HepG2 (cell line): ENCODE results near the gene CACNA2D3. TPM values are rescaled to one million over a fixed set of nuclear protein-coding genes. Genes with fewer than 3 reads are reported as not detected.

ENCODE experiments used
- ARID3A ChIP-seq: IDR thresholded peaks from 2 replicates; pipeline ENCODE4 v1.6.1; 2012; ENCODE audit warnings: low read depth, low read length, improper control_type of control experiment
- HMG20B ChIP-seq: conservative IDR thresholded peaks from 2 replicates; pipeline ENCODE4 v1.6.1; 2016; ENCODE audit warnings: missing genetic modification reagents, missing compliant biosample characterization
- HOMEZ ChIP-seq: IDR thresholded peaks from 2 replicates; pipeline ENCODE4 v1.6.1; 2016; ENCODE audit warnings: low read depth
- KLF11 ChIP-seq: IDR thresholded peaks from 2 replicates; pipeline ENCODE4 v1.6.1; 2016; ENCODE audit warnings: missing compliant biosample characterization
- MTF2 ChIP-seq: sonication (generic); formaldehyde crosslinking; IDR thresholded peaks from 2 replicates; pipeline ENCODE4 v1.5.0; 2020; ENCODE audit warnings: missing genetic modification reagents, borderline replicate concordance
- THRA ChIP-seq: sonication (generic); formaldehyde crosslinking; IDR thresholded peaks from 2 replicates; pipeline ENCODE4 v1.4.0; 2020; ENCODE audit warnings: missing genetic modification reagents, borderline replicate concordance
- TRIM22 ChIP-seq: fragments of 450-650 bp; IDR thresholded peaks from 2 replicates; pipeline ENCODE4 v1.6.1; 2017
- YY1 ChIP-seq: IDR thresholded peaks from 2 replicates; pipeline ENCODE4 v1.6.1; 2011; ENCODE audit warnings: low read length, low read depth, moderate library complexity, mild to moderate bottlenecking; ENCODE audit not compliant: insufficient read depth, insufficient replicate concordance
- ZBTB40 ChIP-seq, 2 experiments: fragments of 450-650 bp in 1 of 2; sonication (generic) in 1 of 2; formaldehyde crosslinking in 1 of 2; IDR thresholded peaks; 2 replicates each; pipeline versions ENCODE4 v1.6.1 to v1.8.0; 2016 to 2022; ENCODE audit warnings: antibody characterized with exemption in 1 of 2, mild to moderate bottlenecking in 1 of 2, missing genetic modification reagents in 1 of 2
- ZFP36L1 ChIP-seq: sonication (generic); formaldehyde crosslinking; IDR thresholded peaks from 2 replicates; pipeline ENCODE4 v1.8.0; 2022; ENCODE audit warnings: mild to moderate bottlenecking, missing genetic modification reagents, moderate library complexity
- ZNF274 ChIP-seq: sonication (generic); formaldehyde crosslinking; IDR thresholded peaks from 2 replicates; pipeline ENCODE4 v1.5.1; 2020; ENCODE audit warnings: mild to moderate bottlenecking, missing genetic modification reagents
- ZNF382 ChIP-seq: sonication (generic); formaldehyde crosslinking; IDR thresholded peaks from 2 replicates; pipeline ENCODE4 v1.5.0; 2020; ENCODE audit warnings: missing genetic modification reagents, mild to moderate bottlenecking, borderline replicate concordance
- ZNF547 ChIP-seq: sonication (generic); formaldehyde crosslinking; IDR thresholded peaks from 2 replicates; pipeline ENCODE4 v1.5.1; 2020; ENCODE audit warnings: mild to moderate bottlenecking, missing genetic modification reagents
- ZNF792 ChIP-seq: IDR thresholded peaks from 2 replicates; pipeline ENCODE4 v1.6.1; 2016
- polyA plus RNA-seq, 8 experiments: library from polyadenylated mRNA; depleted of rRNA in 3 of 8; stranded (reverse) in 7 of 8; unstranded in 1 of 8; fragments of >200 nt; fragmentation: Illumina TruSeq in 4 of 8; extraction: Trizol in 4 of 8; gene quantifications; 2 replicates each; pipeline versions ENCODE4 v1.2.1 to v1.2.3, GENCODE V29; 2011 to 2016; ENCODE audit warnings: low read depth in 4 of 8, missing spikeins in 1 of 8, mixed read lengths in 1 of 8; ENCODE audit not compliant: insufficient read depth in 1 of 8
- total RNA-seq, 5 experiments: library from RNA; depleted of rRNA; stranded (reverse); fragments of >200 nt; fragmentation: Illumina TruSeq; extraction: Trizol; gene quantifications; 2 replicates each; pipeline ENCODE4 v1.2.3, GENCODE V29; 2016; ENCODE audit warnings: low read depth in 1 of 5

CACNA2D3 gene
- total and polyA plus RNA-seq, 2 of the 13 experiments (the other 11 are each of a cell fraction or from before 2014, with no cell fraction given): not detected

GRCh38 chr3:54188176-54188791, 65.9 kb downstream of the CACNA2D3 start (continued):
- TF ChIP-seq THRA (CRISPR knock-in tag) (peak; percentile 66; the same call in 1 of the 2 replicates), YY1 (no peak), ZFP36L1 (CRISPR knock-in tag) (no peak), ZNF547 (no peak), TRIM22 (no peak), ARID3A (no peak), ZNF792 (peak; percentile 61; the same call in 1 of the 2 replicates), KLF11 (CRISPR knock-in tag) (peak; percentile 88; the same call in 1 of the 2 replicates), MTF2 (no peak), ZNF382 (CRISPR knock-in tag) (no peak), ZBTB40 (IDR thresholded peaks at IDR 0.05) (no peak), ZBTB40 (CRISPR knock-in tag; IDR thresholded peaks at IDR 0.05) (no peak), HMG20B (CRISPR knock-in tag) (0 out of 2 replicates have a peak, but pooled peaks have one; percentile 39), HOMEZ (CRISPR knock-in tag) (no peak), ZNF274 (no peak)
